Muscle layer of colon (tissue), 2 donors: ENCODE results near the gene INSYN2A.

ENCODE experiments used
- H3K27ac ChIP-seq: one replicate; pipeline ENCODE4 v1.7.0; 2013; ENCODE audit warnings: low read depth, mild to moderate bottlenecking, low read length, moderate library complexity
- H3K27me3 ChIP-seq, 2 donors: one replicate each; pipeline ENCODE4 v1.7.0; 2013; ENCODE audit warnings: low read length in 2 of 2, mild to moderate bottlenecking in 2 of 2; ENCODE audit not compliant: insufficient read depth in 2 of 2, control insufficient read depth in 1 of 2
- H3K36me3 ChIP-seq: one replicate; pipeline ENCODE4 v1.7.0; 2013; ENCODE audit warnings: mild to moderate bottlenecking, low read length; ENCODE audit not compliant: insufficient read depth
- H3K4me1 ChIP-seq: one replicate; pipeline ENCODE4 v1.7.0; 2013; ENCODE audit warnings: mild to moderate bottlenecking, low read length; ENCODE audit not compliant: insufficient read depth
- H3K4me3 ChIP-seq, 2 donors: one replicate each; pipeline ENCODE4 v1.7.0; 2013; ENCODE audit warnings: low read length in 2 of 2, low read depth in 1 of 2, mild to moderate bottlenecking in 1 of 2, moderate library complexity in 1 of 2
- H3K9ac ChIP-seq: one replicate; pipeline ENCODE4 v1.7.0; 2013; ENCODE audit warnings: low read length
- H3K9me3 ChIP-seq: one replicate; pipeline ENCODE4 v1.7.0; 2013; ENCODE audit warnings: mild to moderate bottlenecking, low read length
- donor health status: abdominal sarcoma.
- donor health status: Adenocarcinoma of cecum.

INSYN2A gene

DNA sequence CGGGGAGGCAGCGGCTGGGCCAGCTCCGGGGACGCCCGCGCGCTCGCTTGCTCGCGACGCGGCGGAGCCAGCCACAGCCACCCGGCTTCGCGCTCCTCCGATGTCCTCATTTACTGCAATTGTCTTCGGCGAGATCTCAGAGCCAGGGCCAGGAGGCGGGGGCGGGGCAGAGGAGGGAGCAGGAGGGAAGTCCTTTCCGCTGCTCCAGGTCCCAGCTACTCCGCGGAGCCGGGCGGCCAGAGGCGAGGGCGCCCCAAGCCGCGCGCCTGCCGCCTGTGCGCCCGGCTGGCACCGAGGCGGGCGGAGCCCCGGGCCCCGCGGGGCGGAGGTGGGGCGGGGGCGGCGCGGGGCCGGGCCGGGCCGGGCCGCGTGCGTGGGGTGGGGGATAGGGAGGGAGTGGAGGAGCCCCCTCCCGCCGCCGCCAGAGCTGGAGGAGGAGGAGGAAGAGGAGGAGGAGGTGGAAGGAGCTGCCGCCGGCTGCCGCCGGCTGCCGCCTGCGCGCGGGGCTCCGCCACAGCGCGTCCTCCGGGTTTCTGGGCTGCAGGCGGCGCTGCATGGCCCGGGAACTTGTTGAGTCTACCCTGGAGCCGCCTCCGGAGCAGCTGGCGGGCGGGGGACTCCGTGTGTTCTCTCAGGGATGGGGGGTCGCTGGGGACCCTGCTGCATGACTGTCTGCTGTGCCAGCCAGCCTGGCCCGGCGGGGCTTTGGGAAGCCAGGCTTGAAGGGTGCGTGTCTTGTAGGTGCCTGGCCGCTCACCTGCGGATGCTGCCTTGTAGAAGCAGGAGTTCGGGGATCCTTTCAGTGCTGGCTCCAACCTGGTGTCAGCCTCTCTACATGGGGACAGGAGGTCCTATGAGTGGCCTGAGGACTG, at the start of gene INSYN2A:
INSYN2A (minus strand) TSS at position 310 of the 872 bp plus-strand sequence. CDS start 20,196 bp downstream, outside the sequence.
- Histone ChIP-seq H3K9me3 (no peaks in the 10 kb centered on the region), H3K4me3 (peak within 1 kb of the TSS; percentile 18 to 24), H3K27ac (no peak within 1 kb of the TSS), H3K4me1 (peaks cover 8% of the 10 kb centered on the region), H3K36me3 (no peaks in the 10 kb centered on the region), H3K9ac (no peak within 1 kb of the TSS), H3K27me3 (peaks cover 0 to 21% of the 10 kb centered on the region in 2 donors)

GRCh38 chr10:127245456-127245855, 49.1 kb upstream of the INSYN2A start:
- Histone ChIP-seq H3K9me3 (no peaks in the 10 kb centered on the region), H3K27ac (no peak overlapping the region), H3K9ac (no peak overlapping the region), H3K36me3 (peaks cover 13% of the 10 kb centered on the region), H3K27me3 (no peaks in the 10 kb centered on the region), H3K4me1 (no peaks in the 10 kb centered on the region), H3K4me3 (no peak overlapping the region)

DNA sequence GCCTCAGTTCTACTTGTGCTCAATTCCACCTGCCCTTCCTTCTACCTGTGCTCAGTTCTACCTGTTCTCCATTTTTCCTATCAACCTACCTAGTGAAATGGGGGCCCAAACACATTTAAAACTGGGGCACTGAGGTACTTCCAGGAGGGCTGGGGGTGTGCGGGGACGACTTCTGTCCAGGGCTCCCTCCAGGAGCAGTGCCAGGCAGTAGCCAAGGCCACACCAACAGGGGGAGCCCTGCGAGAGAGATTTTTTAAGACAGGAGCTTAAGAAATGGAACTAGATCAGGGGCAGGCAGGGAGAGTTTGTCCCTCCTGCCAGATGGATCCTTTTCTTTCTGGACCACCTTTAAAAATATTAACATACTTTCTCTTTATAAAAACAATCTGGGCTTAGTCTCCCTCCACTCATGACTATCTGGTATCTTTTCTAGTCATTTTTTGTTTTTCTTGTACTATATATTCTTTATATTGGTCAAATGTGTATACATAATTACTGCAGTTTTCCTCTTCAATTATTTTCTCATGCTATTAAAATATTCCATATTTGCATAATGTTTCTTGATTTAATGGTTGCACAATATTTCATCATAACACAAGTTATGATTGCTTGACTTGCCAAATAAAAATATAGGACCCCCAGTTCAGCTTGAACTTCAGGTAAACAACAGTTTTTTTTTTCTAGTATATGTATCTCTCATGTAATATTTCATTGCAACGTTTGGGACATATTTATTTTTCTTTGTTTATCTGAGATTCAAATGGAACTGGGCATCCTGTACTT, 47.3 kb upstream of the INSYN2A start:
- Histone ChIP-seq H3K9ac (no peak overlapping the region), H3K4me3 (no peak overlapping the region), H3K27me3 (no peaks in the 10 kb centered on the region), H3K9me3 (no peaks in the 10 kb centered on the region), H3K36me3 (peaks cover 4% of the 10 kb centered on the region), H3K4me1 (no peaks in the 10 kb centered on the region), H3K27ac (no peak overlapping the region)

DNA sequence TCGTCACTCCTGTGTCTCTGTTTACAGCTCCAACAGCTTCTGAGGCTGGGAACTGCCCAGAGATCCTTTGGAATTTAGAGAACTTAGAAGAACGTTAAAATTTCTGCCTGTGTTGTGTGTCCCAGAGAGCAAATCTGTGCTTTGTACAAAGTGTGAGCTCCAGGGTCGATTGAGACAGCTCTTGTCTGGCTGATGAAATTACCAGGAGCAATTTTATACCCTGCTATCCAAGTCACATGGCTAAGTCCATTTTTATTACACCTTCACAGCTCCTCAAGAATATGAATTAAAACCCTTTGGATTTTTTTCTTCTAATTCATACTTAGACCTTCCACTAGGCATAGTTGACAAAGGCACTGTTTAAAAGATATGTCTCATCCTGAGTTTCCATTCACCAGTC, 46.5 kb upstream of the INSYN2A start:
- Histone ChIP-seq H3K4me3 (no peak overlapping the region), H3K9ac (no peak overlapping the region), H3K27ac (no peak overlapping the region), H3K27me3 (no peaks in the 10 kb centered on the region), H3K9me3 (no peaks in the 10 kb centered on the region), H3K4me1 (no peaks in the 10 kb centered on the region), H3K36me3 (peaks cover 4% of the 10 kb centered on the region)

GRCh38 chr10:127236266-127236665, 39.9 kb upstream of the INSYN2A start:
- H3K4me1 ChIP-seq = no peaks in the 10 kb centered on the region
- no peak overlapping the region for H3K4me3 ChIP-seq
- H3K9ac ChIP-seq = no peak overlapping the region
- H3K27ac ChIP-seq = no peak overlapping the region
- H3K36me3 ChIP-seq = no peaks in the 10 kb centered on the region
- H3K9me3 ChIP-seq = no peaks in the 10 kb centered on the region
- H3K27me3 ChIP-seq = no peaks in the 10 kb centered on the region

DNA sequence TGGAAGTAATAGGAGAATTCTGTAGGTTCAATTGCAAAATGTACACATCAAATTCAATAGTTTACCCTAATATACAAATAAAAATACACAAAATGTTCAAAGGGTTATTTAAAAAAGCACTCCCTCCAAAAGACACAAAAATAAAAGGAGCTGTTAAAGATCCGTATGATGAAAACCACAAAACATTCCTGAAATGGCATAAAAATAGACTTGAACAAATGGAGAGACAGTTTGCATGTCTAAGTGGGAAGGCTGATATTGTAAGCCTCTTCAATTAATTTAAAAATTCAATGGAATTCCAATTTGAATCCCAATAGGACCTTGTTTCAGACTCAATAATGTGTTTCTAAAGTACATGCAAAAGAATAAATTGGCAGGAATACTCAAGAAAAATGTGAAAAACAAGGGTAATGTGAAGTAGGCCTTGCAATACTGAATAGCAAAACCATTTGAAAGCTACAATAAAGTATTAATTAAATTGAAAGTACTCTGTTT, 38.0 kb upstream of the INSYN2A start:
- Histone ChIP-seq H3K4me1 (no peaks in the 10 kb centered on the region), H3K27ac (no peak overlapping the region)

DNA sequence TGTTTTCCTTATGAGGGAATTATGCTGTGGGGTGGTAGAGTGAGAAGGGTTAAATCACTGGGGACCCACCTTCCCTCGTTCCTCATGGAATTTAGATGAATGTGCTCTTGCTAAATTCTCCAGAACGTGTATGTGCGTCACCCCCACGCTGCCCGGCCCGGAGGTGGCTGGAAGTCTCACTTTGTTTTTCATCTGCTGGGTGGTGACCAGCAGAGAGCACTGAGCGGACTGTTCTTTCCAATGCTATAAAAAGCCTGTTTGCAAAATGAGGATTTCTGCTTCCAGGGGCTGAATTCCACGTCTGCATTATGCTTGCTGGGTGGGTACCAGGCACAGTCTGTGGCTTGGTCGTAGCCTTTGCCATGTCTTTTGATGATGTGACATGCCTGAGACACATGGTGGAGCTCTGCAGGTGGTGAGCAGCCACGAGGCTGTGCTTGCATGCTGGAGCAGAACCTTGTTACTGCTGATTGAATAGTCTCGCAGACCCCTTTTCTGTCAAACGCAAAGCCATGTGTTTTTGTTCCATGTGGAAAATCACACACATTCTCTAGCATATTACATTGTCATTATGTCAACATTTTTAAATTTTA, 31.9 kb upstream of the INSYN2A start:
- no peaks in the 10 kb centered on the region for H3K27me3 ChIP-seq
- no peaks in the 10 kb centered on the region for H3K4me1 ChIP-seq
- H3K27ac ChIP-seq = no peak overlapping the region
- H3K4me3 ChIP-seq = no peak overlapping the region
- no peaks in the 10 kb centered on the region for H3K9me3 ChIP-seq
- no peak overlapping the region for H3K9ac ChIP-seq
- H3K36me3 ChIP-seq = no peaks in the 10 kb centered on the region

More for the DNA sequence above, 38.0 kb upstream of the INSYN2A start:
- H3K4me3 ChIP-seq = no peak overlapping the region
- no peaks in the 10 kb centered on the region for H3K36me3 ChIP-seq
- H3K9ac ChIP-seq = no peak overlapping the region
- H3K27me3 ChIP-seq = no peaks in the 10 kb centered on the region
- H3K9me3 ChIP-seq = no peaks in the 10 kb centered on the region

DNA sequence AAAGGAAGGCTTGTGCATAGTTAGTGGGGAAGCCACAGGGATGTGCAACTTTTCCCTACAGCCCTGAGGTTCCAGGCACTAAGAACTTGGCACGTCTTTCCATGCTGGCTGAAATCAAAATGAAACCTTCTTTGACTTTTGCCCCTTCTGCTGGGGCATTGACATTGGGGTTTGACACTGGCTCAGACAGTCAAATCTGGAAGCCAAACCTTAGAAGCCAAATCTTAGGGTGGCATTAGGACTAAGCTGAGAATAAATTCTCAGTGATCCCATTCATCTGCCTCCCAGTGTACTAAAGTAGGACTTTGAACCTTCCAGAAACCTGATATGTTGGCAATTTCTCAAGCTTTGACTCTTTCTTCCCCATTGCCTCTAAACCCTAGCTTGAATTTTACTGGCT, 31.3 kb upstream of the INSYN2A start:
- Histone ChIP-seq H3K4me1 (no peaks in the 10 kb centered on the region), H3K9ac (no peak overlapping the region), H3K36me3 (no peaks in the 10 kb centered on the region), H3K4me3 (no peak overlapping the region), H3K9me3 (no peaks in the 10 kb centered on the region), H3K27me3 (no peaks in the 10 kb centered on the region), H3K27ac (no peak overlapping the region)

DNA sequence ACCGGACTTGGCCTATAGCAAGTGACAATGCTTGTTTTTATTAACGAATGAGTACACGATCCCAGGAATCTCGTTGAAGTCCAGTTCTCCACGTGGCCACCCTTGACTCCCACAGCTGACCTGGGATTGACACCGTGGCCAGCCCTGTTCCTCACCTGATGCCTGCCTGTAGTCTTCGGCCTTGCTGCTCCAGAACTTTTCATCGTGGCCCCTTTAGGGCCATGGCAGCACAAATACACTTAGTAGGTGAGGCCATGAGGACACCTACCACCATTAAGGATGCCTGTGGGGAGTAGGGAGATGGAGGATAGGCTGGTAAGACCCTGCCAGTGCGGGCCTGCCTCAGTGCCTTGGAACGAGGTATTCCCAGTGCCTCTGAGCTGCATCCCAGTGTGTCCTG, 30.6 kb upstream of the INSYN2A start:
- no peak overlapping the region for H3K27ac ChIP-seq
- H3K9ac ChIP-seq = no peak overlapping the region
- no peaks in the 10 kb centered on the region for H3K4me1 ChIP-seq
- no peaks in the 10 kb centered on the region for H3K27me3 ChIP-seq
- no peaks in the 10 kb centered on the region for H3K36me3 ChIP-seq
- H3K9me3 ChIP-seq = no peaks in the 10 kb centered on the region
- no peak overlapping the region for H3K4me3 ChIP-seq

GRCh38 chr10:127221281-127221680, 24.9 kb upstream of the INSYN2A start:
- Histone ChIP-seq H3K4me3 (no peak overlapping the region), H3K27me3 (no peaks in the 10 kb centered on the region)

GRCh38 chr10:127218658-127219057, 22.3 kb upstream of the INSYN2A start:
- Histone ChIP-seq H3K4me1 (no peaks in the 10 kb centered on the region), H3K4me3 (no peak overlapping the region), H3K27me3 (no peaks in the 10 kb centered on the region), H3K36me3 (no peaks in the 10 kb centered on the region), H3K9ac (no peak overlapping the region), H3K9me3 (no peaks in the 10 kb centered on the region), H3K27ac (no peak overlapping the region)

More at GRCh38 chr10:127221281-127221680, 24.9 kb upstream of the INSYN2A start:
- Histone ChIP-seq H3K4me1 (no peaks in the 10 kb centered on the region), H3K9ac (no peak overlapping the region), H3K27ac (no peak overlapping the region), H3K36me3 (no peaks in the 10 kb centered on the region), H3K9me3 (no peaks in the 10 kb centered on the region)
